GM23248 (cell line): ENCODE data around the gene CX3CL1.

ENCODE experiments used
- EZH2 ChIP-seq: fragments of 200-600 bp; sonication (generic); IDR thresholded peaks from 2 replicates; pipeline ENCODE4 v1.6.1; 2018; ENCODE audit warnings: antibody characterized with exemption, mild to moderate bottlenecking; ENCODE audit not compliant: insufficient read depth, poor library complexity, severe bottlenecking
- EZH2phosphoT487 ChIP-seq: fragments of 200-600 bp; sonication (generic); IDR thresholded peaks from 2 replicates; pipeline ENCODE4 v1.6.1; 2018; ENCODE audit warnings: antibody characterized with exemption, moderate library complexity, mild to moderate bottlenecking, low read depth; ENCODE audit not compliant: insufficient read depth

DNA sequence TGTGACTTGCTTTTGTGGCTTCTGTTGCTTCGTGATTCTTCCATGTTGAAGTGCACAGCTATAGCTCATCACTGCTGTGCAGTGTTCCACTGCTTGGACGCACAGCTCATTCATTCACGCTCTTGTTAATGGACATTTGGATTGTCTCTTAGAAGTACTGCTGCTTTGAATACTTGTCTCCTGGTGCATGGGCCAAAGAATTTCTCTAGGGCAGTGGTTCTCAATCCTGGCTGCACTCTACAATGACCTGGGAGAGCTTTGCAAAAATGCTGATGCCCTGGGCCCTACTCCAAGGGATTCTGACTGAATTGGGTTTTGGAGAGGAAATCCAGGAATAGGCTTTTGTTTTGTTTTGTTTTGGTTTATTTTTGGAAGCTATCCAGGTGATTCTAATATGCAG is 52.3 kb downstream of the CX3CL1 start:
- no peak for TF ChIP-seq EZH2phosphoT487
- no peak for TF ChIP-seq EZH2
